H1 (cell line): ENCODE measurements around the gene PGAM5. TPM values are rescaled to one million over a fixed set of nuclear protein-coding genes. Genes with fewer than 3 reads are reported as not detected.

Experiments
- CTCF ChIA-PET: fragments of 300-600 bp; sonication (Branson Sonifier 250); formaldehyde crosslinking; loops from one replicate; lab custom pipeline; 2021; ENCODE audit not compliant: partially characterized antibody; lab: Charles Lee
- POLR2A ChIA-PET: fragments of 300-600 bp; sonication (Branson Sonifier 250); formaldehyde crosslinking; loops from one replicate; lab custom pipeline; 2021; ENCODE audit warnings: inconsistent platforms; ENCODE audit not compliant: partially characterized antibody; lab: Charles Lee
- DNase-seq, 2 experiments: peaks; one replicate each; pipeline versions ENCODE4 v3.0.0 to v3.0.0-alpha.2; 2010 to 2022; ENCODE audit warnings: low spot score in 2 of 2, low read depth in 1 of 2, mixed read lengths in 1 of 2
- FAIRE-seq: peaks from 2 replicates; lab custom pipeline; 2011; peaks lifted over from hg19 to GRCh38; lab: Jason Lieb, UNC
- H2AFZ ChIP-seq: 2 replicates; pipeline ENCODE4 v1.8.1; 2012; ENCODE audit warnings: low read length, inconsistent platforms
- H2AK5ac ChIP-seq: 2 replicates; pipeline ENCODE4 v1.6.1; 2013; ENCODE audit warnings: low read depth, low read length
- H2BK120ac ChIP-seq: replicated peaks from 2 replicates; pipeline ENCODE3; 2013; ENCODE audit warnings: low read depth, low read length, inconsistent platforms
- H2BK12ac ChIP-seq: 2 replicates; pipeline ENCODE4 v1.6.1; 2013; ENCODE audit warnings: low read depth, low read length
- H2BK15ac ChIP-seq: 2 replicates; pipeline ENCODE4 v1.6.1; 2013; ENCODE audit warnings: low read length
- H2BK20ac ChIP-seq: 2 replicates; pipeline ENCODE4 v1.6.1; 2013; ENCODE audit warnings: low read length
- H2BK5ac ChIP-seq: 2 replicates; pipeline ENCODE4 v1.6.1; 2013; ENCODE audit warnings: low read depth, low read length
- H3K14ac ChIP-seq: 2 replicates; pipeline ENCODE4 v1.6.1; 2013; ENCODE audit warnings: inconsistent platforms; ENCODE audit not compliant: insufficient read length
- H3K18ac ChIP-seq: 2 replicates; pipeline ENCODE4 v1.6.1; 2013; ENCODE audit warnings: low read length; ENCODE audit errors: extremely low read depth
- H3K23ac ChIP-seq: 2 replicates; pipeline ENCODE4 v1.6.1; 2013; ENCODE audit warnings: inconsistent platforms; ENCODE audit not compliant: insufficient read length
- H3K23me2 ChIP-seq: 2 replicates; pipeline ENCODE4 v1.6.1; 2013; ENCODE audit warnings: low read depth, low read length
- H3K27ac ChIP-seq: 2 replicates; pipeline ENCODE4 v1.6.1; 2011; ENCODE audit warnings: low read depth, low read length, inconsistent platforms
- H3K27me3 ChIP-seq, 4 experiments: replicated peaks in 1 of 4; 1 replicate in 1 of 4; 2 replicates in 3 of 4; pipeline versions ENCODE4 v1.6.1 to v1.8.1; 2011 to 2013; ENCODE audit warnings: low read length in 3 of 4, mild to moderate bottlenecking in 3 of 4, inconsistent platforms in 2 of 4, mixed read lengths in 2 of 4, moderate library complexity in 1 of 4; ENCODE audit not compliant: control insufficient read depth in 3 of 4, insufficient read depth in 3 of 4; ENCODE audit errors: extremely low read depth in 1 of 4
- H3K36me3 ChIP-seq, 4 experiments: 2 replicates each; pipeline versions ENCODE4 v1.6.1 to v1.8.1; 2011 to 2013; ENCODE audit warnings: mild to moderate bottlenecking in 4 of 4, low read length in 3 of 4, moderate library complexity in 2 of 4, control low read depth in 1 of 4, inconsistent platforms in 1 of 4; ENCODE audit not compliant: insufficient read depth in 4 of 4, control insufficient read depth in 2 of 4
- H3K4ac ChIP-seq: replicated peaks from 2 replicates; pipeline ENCODE3; 2013; ENCODE audit warnings: low read length, low read depth, mixed read lengths, inconsistent platforms; ENCODE audit not compliant: insufficient read length
- H3K4me1 ChIP-seq, 4 experiments: replicated peaks in 1 of 4; 1 replicate in 1 of 4; 2 replicates in 3 of 4; pipeline versions ENCODE4 v1.6.1 to v1.8.1; 2011 to 2013; ENCODE audit warnings: low read length in 3 of 4, inconsistent platforms in 2 of 4, mixed read lengths in 1 of 4; ENCODE audit not compliant: insufficient read depth in 4 of 4, control insufficient read depth in 3 of 4
- H3K4me2 ChIP-seq, 2 experiments: 2 replicates each; pipeline versions ENCODE4 v1.6.1 to v1.8.1; 2011 to 2013; ENCODE audit warnings: low read depth in 2 of 2, low read length in 2 of 2, control low read depth in 1 of 2, inconsistent platforms in 1 of 2, mild to moderate bottlenecking in 1 of 2; ENCODE audit not compliant: insufficient read depth in 1 of 2
- H3K4me3 ChIP-seq, 4 experiments: fragments of 200-600, 300-600 bp in 1 of 4; sonication (generic), shearing (Covaris generic), sonication (Bioruptor Twin) in 1 of 4; 2 replicates each; pipeline versions ENCODE4 v1.5.1 to v1.8.1; 2011 to 2016; ENCODE audit warnings: low read length in 4 of 4, low read depth in 3 of 4, control low read depth in 2 of 4, inconsistent platforms in 2 of 4, mild to moderate bottlenecking in 2 of 4, mixed read lengths in 1 of 4, moderate library complexity in 1 of 4; ENCODE audit not compliant: insufficient read depth in 2 of 4; ENCODE audit errors: extremely low read depth in 1 of 4
- H3K56ac ChIP-seq: replicated peaks from 2 replicates; pipeline ENCODE3; 2013; ENCODE audit warnings: low read depth, mild to moderate bottlenecking, mixed read lengths, low read length, inconsistent platforms; ENCODE audit not compliant: insufficient read length
- H3K79me1 ChIP-seq: 2 replicates; pipeline ENCODE4 v1.6.1; 2013; ENCODE audit warnings: low read depth, low read length, control low read depth
- H3K79me2 ChIP-seq, 2 experiments: 2 replicates each; pipeline versions ENCODE4 v1.6.1 to v1.8.1; 2012 to 2013; ENCODE audit warnings: low read length in 2 of 2, mild to moderate bottlenecking in 2 of 2, inconsistent platforms in 1 of 2; ENCODE audit not compliant: insufficient read depth in 2 of 2, control insufficient read depth in 1 of 2
- H3K9ac ChIP-seq, 4 experiments: replicated peaks in 1 of 4; 1 replicate in 1 of 4; 2 replicates in 3 of 4; pipeline versions ENCODE4 v1.6.1 to v1.8.1; 2011 to 2013; ENCODE audit warnings: low read depth in 3 of 4, low read length in 3 of 4, control low read depth in 2 of 4, mild to moderate bottlenecking in 2 of 4, moderate library complexity in 2 of 4, inconsistent platforms in 1 of 4; ENCODE audit errors: extremely low read depth in 1 of 4
- H3K9me3 ChIP-seq, 2 experiments: 2 replicates each; pipeline versions ENCODE4 v1.6.1 to v1.8.1; 2012 to 2013; ENCODE audit warnings: mild to moderate bottlenecking in 2 of 2, moderate library complexity in 2 of 2, control low read depth in 1 of 2, inconsistent platforms in 1 of 2, low read depth in 1 of 2, low read length in 1 of 2, mixed read lengths in 1 of 2; ENCODE audit not compliant: insufficient read depth in 2 of 2
- H4K20me1 ChIP-seq, 2 experiments: replicated peaks in 1 of 2; 2 replicates each; pipeline versions ENCODE3 to v1.8.1; 2011 to 2013; ENCODE audit warnings: inconsistent platforms in 2 of 2, low read length in 2 of 2, mild to moderate bottlenecking in 1 of 2; ENCODE audit not compliant: insufficient read depth in 2 of 2, control insufficient read depth in 1 of 2
- H4K5ac ChIP-seq: 2 replicates; pipeline ENCODE4 v1.6.1; 2013; ENCODE audit warnings: low read length, low read depth, mixed read lengths, inconsistent platforms; ENCODE audit not compliant: insufficient read length
- H4K8ac ChIP-seq: 2 replicates; pipeline ENCODE4 v1.8.0; 2013; ENCODE audit warnings: mild to moderate bottlenecking, moderate library complexity, low read length, inconsistent platforms; ENCODE audit not compliant: insufficient read depth; ENCODE audit errors: extremely low read depth
- H4K91ac ChIP-seq: replicated peaks from 2 replicates; pipeline ENCODE3; 2013; ENCODE audit warnings: low read length, mixed read lengths, inconsistent platforms; ENCODE audit not compliant: insufficient read length
- ASH2L ChIP-seq: fragments of 200-600, 300-600 bp; sonication (generic); IDR thresholded peaks from one replicate; pipeline ENCODE4 v1.7.1; 2017; ENCODE audit warnings: low read length
- RAD21 ChIP-seq, 2 experiments: IDR thresholded peaks in 1 of 2; conservative IDR thresholded peaks in 1 of 2; 2 replicates each; pipeline ENCODE4 v1.6.1; 2011; ENCODE audit warnings: low read depth in 2 of 2, low read length in 2 of 2, improper control_type of control experiment in 1 of 2, inconsistent platforms in 1 of 2, mild to moderate bottlenecking in 1 of 2, moderate library complexity in 1 of 2
- TAF1 ChIP-seq: IDR thresholded peaks from 2 replicates; pipeline ENCODE4 v1.6.1; 2011; ENCODE audit warnings: mild to moderate bottlenecking, low read depth, low read length
- WGBS, 2 experiments: shearing (Covaris generic) in 1 of 2; methylation state at CpG; one replicate each; pipeline versions ENCODE4 v1.1.6 to v1.1.7; 2013 to 2015; ENCODE audit warnings: low lambda C conversion rate in 2 of 2, mixed read lengths in 2 of 2, inconsistent platforms in 1 of 2, low coverage in 1 of 2, missing lambda C conversion rate in 1 of 2; ENCODE audit not compliant: insufficient replicate concordance in 2 of 2, insufficient coverage in 1 of 2, insufficient read length in 1 of 2; ENCODE audit errors: extremely low coverage in 1 of 2, missing lambda C conversion rate in 1 of 2; 5-methylcytosine and 5-hydroxymethylcytosine counted together
- polyA plus RNA-seq, 7 experiments: library from polyadenylated mRNA; depleted of rRNA in 3 of 7; stranded (reverse) in 5 of 7; unstranded in 2 of 7; fragments of >200 nt in 5 of 7; fragments of 200-250 nt in 2 of 7; gene quantifications; 1 replicate in 5 of 7; 2 replicates in 1 of 7; 4 replicates in 1 of 7; pipeline versions ENCODE4 v1.2.1 to v1.2.3, GENCODE V29; 2011 to 2013; ENCODE audit warnings: missing spikeins in 2 of 7, mixed read lengths in 2 of 7
- total RNA-seq: library from RNA; stranded (reverse); fragmentation: NEBNext Ultra II Directional; extraction: Animal tissue kit (Norgen Biotek cat#: 25700); gene quantifications from 2 replicates; pipeline ENCODE4 v1.2.1, GENCODE V29; 2021
- TF ChIP-seq, protein P1 (sequence below): IDR thresholded peaks from 2 replicates; pipeline ENCODE4 v1.6.1; 2011; ENCODE audit warnings: low read depth, mild to moderate bottlenecking, low read length; ENCODE audit not compliant: insufficient read depth
- TF ChIP-seq, protein P2 (sequence below): IDR thresholded peaks from 2 replicates; pipeline ENCODE4 v1.6.1; 2012; ENCODE audit warnings: inconsistent platforms

The PGAM5 gene
- total and polyA plus RNA-seq, 2 of the 8 experiments (the other 6 are each of a cell fraction or from before 2014, with no cell fraction given) = 66.4 to 84.0 TPM

DNA sequence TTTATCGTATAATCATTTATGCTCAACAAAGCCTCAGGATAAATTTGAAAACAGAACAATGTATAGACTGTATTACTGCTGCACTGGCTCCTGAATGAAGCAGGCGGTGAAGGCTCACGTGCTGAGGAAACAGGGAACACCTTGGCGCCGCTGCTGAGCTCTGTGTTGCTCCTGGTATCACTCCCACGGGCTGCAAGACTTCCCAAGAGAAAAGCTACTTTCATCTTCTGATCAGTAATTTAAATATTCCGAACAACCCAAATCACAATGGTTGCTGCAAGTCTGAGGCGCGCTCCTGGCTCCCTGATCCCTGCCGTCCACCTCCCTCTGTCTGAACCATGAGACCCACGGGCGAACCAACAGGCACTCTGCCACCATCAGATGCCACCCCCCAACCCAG lies 15.7 kb downstream of the PGAM5 start:
- H3K4me2 ChIP-seq = no peak overlapping the region
- H3K79me2 ChIP-seq = no peaks in the 10 kb centered on the region; a peak in 1 of 4 replicates
- no peak for FAIRE-seq
- CTCF ChIA-PET = no interaction called here
- H3K23me2 ChIP-seq = no peaks in the 10 kb centered on the region
- no peak overlapping the region for H3K14ac ChIP-seq
- H2AK5ac ChIP-seq = no peak overlapping the region
- POLR2A ChIA-PET = interaction anchor here (0.6 to 1.1 kb wide), 3 partner anchors 10 to 13 kb away, joined by 3 read pairs; no protein-coding TSS in a partner anchor
- no peak overlapping the region for H4K5ac ChIP-seq
- H3K27ac ChIP-seq = no peak overlapping the region
- no peak overlapping the region for H3K4me3 ChIP-seq
- H4K20me1 ChIP-seq = peaks cover 3 to 19% of the 10 kb centered on the region in 2 experiments
- no peak overlapping the region for H2BK5ac ChIP-seq
- H4K91ac ChIP-seq = no peak overlapping the region
- WGBS, 2 experiments = 94% methylated on average over 12 of the region's 12 CpGs; no CpG with 5 or more reads in 1 of the 2 experiments
- H3K4me1 ChIP-seq = no peaks in the 10 kb centered on the region; a peak in 1 of 7 replicates
- no peak overlapping the region for H2AFZ ChIP-seq
- no peak overlapping the region; the same call in 1 of the 2 replicates for H4K8ac ChIP-seq
- H3K23ac ChIP-seq = no peak overlapping the region
- no peak overlapping the region for H3K4ac ChIP-seq
- H3K79me1 ChIP-seq = no peaks in the 10 kb centered on the region
- H2BK20ac ChIP-seq = no peak overlapping the region
- no peak for DNase-seq
- H2BK120ac ChIP-seq = no peak overlapping the region
- no peaks in the 10 kb centered on the region for H3K27me3 ChIP-seq
- H3K9me3 ChIP-seq = peaks cover 0 to 8% of the 10 kb centered on the region in 2 experiments; a peak in 1 of 4 replicates
- H3K9ac ChIP-seq = no peak overlapping the region
- no peak overlapping the region for H3K56ac ChIP-seq
- peaks cover 23 to 79% (median 52%) of the 10 kb centered on the region in 4 experiments for H3K36me3 ChIP-seq
- H2BK15ac ChIP-seq = no peak overlapping the region
- no peak overlapping the region for H2BK12ac ChIP-seq
- no peak for TF ChIP-seq TAF1
- TF ChIP-seq, protein P1, sequence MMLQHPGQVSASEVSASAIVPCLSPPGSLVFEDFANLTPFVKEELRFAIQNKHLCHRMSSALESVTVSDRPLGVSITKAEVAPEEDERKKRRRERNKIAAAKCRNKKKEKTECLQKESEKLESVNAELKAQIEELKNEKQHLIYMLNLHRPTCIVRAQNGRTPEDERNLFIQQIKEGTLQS = no peak
- TF ChIP-seq ASH2L = no peak
- TF ChIP-seq, protein P2, sequence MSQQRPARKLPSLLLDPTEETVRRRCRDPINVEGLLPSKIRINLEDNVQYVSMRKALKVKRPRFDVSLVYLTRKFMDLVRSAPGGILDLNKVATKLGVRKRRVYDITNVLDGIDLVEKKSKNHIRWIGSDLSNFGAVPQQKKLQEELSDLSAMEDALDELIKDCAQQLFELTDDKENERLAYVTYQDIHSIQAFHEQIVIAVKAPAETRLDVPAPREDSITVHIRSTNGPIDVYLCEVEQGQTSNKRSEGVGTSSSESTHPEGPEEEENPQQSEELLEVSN = no peak
- TF ChIP-seq RAD21 (IDR thresholded peaks at IDR 0.05 in 1 of 2, conservative IDR thresholded peaks at IDR 0.05 in 1 of 2; ENCODE audit: low read depth in 2 of 2, low read length in 2 of 2) = no peak
- no peak overlapping the region for H3K18ac ChIP-seq
